ENCODE measurements around the gene OR13C5. TPM values are rescaled to one million over a fixed set of nuclear protein-coding genes. Genes with fewer than 3 reads are reported as not detected.
"Not testable (repeated sequence)": the region's sequence is repeated elsewhere in the genome, so short reads cannot be mapped to it uniquely, and the experiment has no call there.

OR13C5 gene
- not detected for polyA plus RNA-seq
- long read RNA-seq, donor 1 = 0 reads
- long read RNA-seq, donor 2 = 0 reads
- long read RNA-seq, donor 3 = 0 reads
- long read RNA-seq, donor 4 = 0 reads
- long read RNA-seq, donor 5 = 0 reads
- long read RNA-seq, donor 6 = 0 reads
- long read RNA-seq, donor 7 = 0 reads
- long read RNA-seq, donor 8 = 0 reads
- long read RNA-seq, donor 9 = 0 reads
- long read RNA-seq, donor 10 = 0 reads

GRCh38 chr9:104599313-104599712 lies at the start of gene OR13C5:
TSS of gene OR13C5 (minus strand) at chr9:104599413. CDS start at chr9:104599413, 0 bp downstream.
- H3K36me3 ChIP-seq (ENCODE audit: control insufficient read depth in 3 of 3, insufficient read depth in 2 of 3, low read depth in 1 of 3, low read length in 3 of 3) = not testable (repeated sequence)

GRCh38 chr9:104635456-104635855 lies 36.2 kb upstream of the OR13C5 start:
- Histone ChIP-seq H3K4me3 (ENCODE audit: low read depth in 1 of 3, low read length in 3 of 3) (no peak overlapping the region), H3K27ac (ENCODE audit: low read depth in 1 of 3, low read length in 2 of 3) (no peak overlapping the region), H3K9me3 (ENCODE audit: control insufficient read depth in 2 of 2, insufficient read depth in 1 of 2, low read depth in 1 of 2, low read length in 1 of 2) (peaks cover 0 to 21% of the 10 kb centered on the region in 2 donors), H3K4me1 (ENCODE audit: control insufficient read depth in 3 of 3, insufficient read depth in 2 of 3, low read depth in 1 of 3, low read length in 2 of 3) (no peaks in the 10 kb centered on the region), H3K27me3 (ENCODE audit: control insufficient read depth in 3 of 3, insufficient read depth in 3 of 3, low read length in 3 of 3) (no peaks in the 10 kb centered on the region), H3K36me3 (ENCODE audit: control insufficient read depth in 3 of 3, insufficient read depth in 2 of 3, low read depth in 1 of 3, low read length in 3 of 3) (no peaks in the 10 kb centered on the region)
- no peak for DNase-seq
- no peak for FAIRE-seq

More at GRCh38 chr9:104599313-104599712, at the start of gene OR13C5:
- DNase-seq; H3K4me3 ChIP-seq (ENCODE audit: low read depth in 1 of 3, low read length in 3 of 3); H3K4me1 ChIP-seq (ENCODE audit: control insufficient read depth in 3 of 3, insufficient read depth in 2 of 3, low read depth in 1 of 3, low read length in 2 of 3); H3K9me3 ChIP-seq (ENCODE audit: control insufficient read depth in 2 of 2, insufficient read depth in 1 of 2, low read depth in 1 of 2, low read length in 1 of 2); H3K27ac ChIP-seq (ENCODE audit: low read depth in 1 of 3, low read length in 2 of 3); FAIRE-seq; H3K27me3 ChIP-seq (ENCODE audit: control insufficient read depth in 3 of 3, insufficient read depth in 3 of 3, low read length in 3 of 3): not testable (repeated sequence)

DNA sequence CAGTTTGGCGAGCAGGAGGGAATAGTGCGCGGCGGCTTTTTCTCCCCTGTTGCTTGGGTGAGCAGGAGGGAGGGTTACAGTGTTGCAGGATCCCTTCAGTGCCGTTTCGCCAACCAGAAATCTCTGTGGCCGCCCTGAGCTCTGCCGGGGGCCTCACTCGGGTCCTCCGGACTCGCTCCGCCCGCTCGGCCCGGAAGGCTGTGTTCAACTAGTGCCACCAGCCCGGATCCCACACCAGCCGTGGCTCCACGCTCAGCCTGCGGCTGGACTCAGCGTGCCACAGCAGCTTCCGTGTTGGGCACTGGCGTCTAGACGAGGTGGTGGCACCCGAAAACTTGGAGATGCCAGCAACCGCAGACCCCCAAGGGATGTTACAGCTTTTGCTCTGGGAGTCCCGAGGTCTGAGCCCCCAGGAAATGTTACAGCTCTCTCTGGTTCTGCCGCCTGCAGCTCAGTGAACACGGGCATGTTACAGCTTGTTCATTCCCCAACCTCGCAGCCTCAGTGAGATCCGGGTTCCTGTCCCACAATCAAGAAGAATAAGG lies 34.8 kb upstream of the OR13C5 start:
- Histone ChIP-seq H3K36me3 (ENCODE audit: control insufficient read depth in 3 of 3, insufficient read depth in 2 of 3, low read depth in 1 of 3, low read length in 3 of 3) (no peaks in the 10 kb centered on the region), H3K27me3 (ENCODE audit: control insufficient read depth in 3 of 3, insufficient read depth in 3 of 3, low read length in 3 of 3) (no peaks in the 10 kb centered on the region), H3K4me3 (ENCODE audit: low read depth in 1 of 3, low read length in 3 of 3) (no peak overlapping the region), H3K9me3 (ENCODE audit: control insufficient read depth in 2 of 2, insufficient read depth in 1 of 2, low read depth in 1 of 2, low read length in 1 of 2) (peaks cover 0 to 21% of the 10 kb centered on the region in 2 donors), H3K4me1 (ENCODE audit: control insufficient read depth in 3 of 3, insufficient read depth in 2 of 3, low read depth in 1 of 3, low read length in 2 of 3) (no peaks in the 10 kb centered on the region), H3K27ac (ENCODE audit: low read depth in 1 of 3, low read length in 2 of 3) (no peak overlapping the region)
- DNase-seq (no peak), FAIRE-seq (no peak)
- 93 to 95% (median 94%) methylated on average over 30 of the region's 30 CpGs for WGBS, 3 donors

GRCh38 chr9:104625964-104626363 lies 26.8 kb upstream of the OR13C5 start:
- H3K27me3 ChIP-seq (ENCODE audit: control insufficient read depth in 3 of 3, insufficient read depth in 3 of 3, low read length in 3 of 3); DNase-seq; FAIRE-seq: not testable (repeated sequence)

DNA sequence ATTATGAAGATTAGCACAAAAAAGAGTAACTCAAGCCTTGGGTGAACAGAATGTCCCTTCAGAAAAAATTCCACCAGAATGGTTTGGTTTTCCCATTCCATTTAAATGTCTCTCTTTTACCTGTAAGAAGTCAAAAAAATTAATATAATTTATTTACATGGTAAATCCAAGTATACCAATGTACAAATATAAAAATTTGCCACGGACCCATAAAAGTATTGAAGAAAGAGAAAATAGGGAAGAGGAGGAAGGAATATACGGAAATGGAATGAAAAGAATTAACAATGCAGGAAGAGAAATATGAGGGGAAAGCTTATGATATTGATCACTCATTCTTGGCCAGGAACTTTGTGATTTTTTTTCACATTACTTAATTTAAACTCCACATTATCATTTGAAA lies 18.9 kb upstream of the OR13C5 start, which contains the start of gene OR13C9:
OR13C9 (minus strand) TSS at position 101 of the 400 bp plus-strand sequence; CDS start at position 101, 0 bp downstream.
- no peak within 1 kb of the TSS for H3K4me3 ChIP-seq (ENCODE audit: low read depth in 1 of 3, low read length in 3 of 3)
- FAIRE-seq = no peak
- H3K36me3 ChIP-seq (ENCODE audit: control insufficient read depth in 3 of 3, insufficient read depth in 2 of 3, low read depth in 1 of 3, low read length in 3 of 3) = no peaks in the 10 kb centered on the region
- no peak for DNase-seq
- H3K9me3 ChIP-seq (ENCODE audit: control insufficient read depth in 2 of 2, insufficient read depth in 1 of 2, low read depth in 1 of 2, low read length in 1 of 2) = no peaks in the 10 kb centered on the region
- no peaks in the 10 kb centered on the region for H3K27me3 ChIP-seq (ENCODE audit: control insufficient read depth in 3 of 3, insufficient read depth in 3 of 3, low read length in 3 of 3)
- H3K4me1 ChIP-seq (ENCODE audit: control insufficient read depth in 3 of 3, insufficient read depth in 2 of 3, low read depth in 1 of 3, low read length in 2 of 3) = no peaks in the 10 kb centered on the region
- whole genome bisulfite sequencing, 3 donors = 66 to 82% (median 74%) methylated on average over 2 of the region's 2 CpGs
- H3K27ac ChIP-seq (ENCODE audit: low read depth in 1 of 3, low read length in 2 of 3) = no peak within 1 kb of the TSS

More at GRCh38 chr9:104625964-104626363, 26.8 kb upstream of the OR13C5 start:
- not testable (repeated sequence) for H3K9me3 ChIP-seq (ENCODE audit: control insufficient read depth in 2 of 2, insufficient read depth in 1 of 2, low read depth in 1 of 2, low read length in 1 of 2); H3K27ac ChIP-seq (ENCODE audit: low read depth in 1 of 3, low read length in 2 of 3); H3K4me3 ChIP-seq (ENCODE audit: low read depth in 1 of 3, low read length in 3 of 3); H3K4me1 ChIP-seq (ENCODE audit: control insufficient read depth in 3 of 3, insufficient read depth in 2 of 3, low read depth in 1 of 3, low read length in 2 of 3); H3K36me3 ChIP-seq (ENCODE audit: control insufficient read depth in 3 of 3, insufficient read depth in 2 of 3, low read depth in 1 of 3, low read length in 3 of 3)

GRCh38 chr9:104617418-104617817 lies 18.2 kb upstream of the OR13C5 start:
- H3K4me1 ChIP-seq (ENCODE audit: control insufficient read depth in 3 of 3, insufficient read depth in 2 of 3, low read depth in 1 of 3, low read length in 2 of 3) = no peaks in the 10 kb centered on the region
- H3K27ac ChIP-seq (ENCODE audit: low read depth in 1 of 3, low read length in 2 of 3) = no peak overlapping the region
- FAIRE-seq = no peak
- H3K36me3 ChIP-seq (ENCODE audit: control insufficient read depth in 3 of 3, insufficient read depth in 2 of 3, low read depth in 1 of 3, low read length in 3 of 3) = no peaks in the 10 kb centered on the region
- no peak overlapping the region for H3K4me3 ChIP-seq (ENCODE audit: low read depth in 1 of 3, low read length in 3 of 3)
- no peaks in the 10 kb centered on the region for H3K9me3 ChIP-seq (ENCODE audit: control insufficient read depth in 2 of 2, insufficient read depth in 1 of 2, low read depth in 1 of 2, low read length in 1 of 2)
- no peak for DNase-seq
- H3K27me3 ChIP-seq (ENCODE audit: control insufficient read depth in 3 of 3, insufficient read depth in 3 of 3, low read length in 3 of 3) = no peaks in the 10 kb centered on the region

DNA sequence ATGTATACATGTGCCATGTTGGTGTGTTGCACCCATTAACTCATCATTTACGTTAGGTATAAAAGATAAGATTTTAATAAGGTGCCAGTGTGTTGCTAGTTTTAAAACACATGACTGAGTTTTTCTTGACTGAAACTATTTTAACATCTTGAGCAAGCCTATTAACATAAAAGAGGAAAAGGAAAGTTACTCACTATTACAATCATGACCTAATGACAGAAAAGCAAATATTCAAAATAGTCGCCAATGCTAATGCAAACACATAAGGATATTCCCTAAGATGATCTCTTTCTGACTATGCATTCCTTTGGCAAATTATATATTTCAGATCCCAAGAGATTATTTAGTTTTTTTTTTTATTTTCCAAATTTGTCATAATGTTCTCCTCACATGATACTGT lies 12.0 kb upstream of the OR13C5 start:
- DNase-seq = no peak
- H3K27ac ChIP-seq (ENCODE audit: low read depth in 1 of 3, low read length in 2 of 3) = no peak overlapping the region
- H3K9me3 ChIP-seq (ENCODE audit: control insufficient read depth in 2 of 2, insufficient read depth in 1 of 2, low read depth in 1 of 2, low read length in 1 of 2) = no peaks in the 10 kb centered on the region
- WGBS, 3 donors = 33 to 79% (median 59%) methylated on average over 2 of the region's 2 CpGs
- no peak for FAIRE-seq
- H3K27me3 ChIP-seq (ENCODE audit: control insufficient read depth in 3 of 3, insufficient read depth in 3 of 3, low read length in 3 of 3) = no peaks in the 10 kb centered on the region
- no peaks in the 10 kb centered on the region for H3K36me3 ChIP-seq (ENCODE audit: control insufficient read depth in 3 of 3, insufficient read depth in 2 of 3, low read depth in 1 of 3, low read length in 3 of 3)
- H3K4me1 ChIP-seq (ENCODE audit: control insufficient read depth in 3 of 3, insufficient read depth in 2 of 3, low read depth in 1 of 3, low read length in 2 of 3) = no peaks in the 10 kb centered on the region
- H3K4me3 ChIP-seq (ENCODE audit: low read depth in 1 of 3, low read length in 3 of 3) = no peak overlapping the region

- Histone ChIP-seq H3K9me3 (ENCODE audit: control insufficient read depth in 2 of 2, insufficient read depth in 1 of 2, low read depth in 1 of 2, low read length in 1 of 2) (no peaks in the 10 kb centered on the region), H3K36me3 (ENCODE audit: control insufficient read depth in 3 of 3, insufficient read depth in 2 of 3, low read depth in 1 of 3, low read length in 3 of 3) (no peaks in the 10 kb centered on the region), H3K4me3 (ENCODE audit: low read depth in 1 of 3, low read length in 3 of 3) (no peak overlapping the region), H3K27ac (ENCODE audit: low read depth in 1 of 3, low read length in 2 of 3) (no peak overlapping the region), H3K4me1 (ENCODE audit: control insufficient read depth in 3 of 3, insufficient read depth in 2 of 3, low read depth in 1 of 3, low read length in 2 of 3) (no peaks in the 10 kb centered on the region), H3K27me3 (ENCODE audit: control insufficient read depth in 3 of 3, insufficient read depth in 3 of 3, low read length in 3 of 3) (no peaks in the 10 kb centered on the region)
- DNase-seq (no peak), FAIRE-seq (no peak)
- 26 to 42% (median 39%) methylated on average over 1 of the region's 1 CpG for WGBS, 3 donors
These were observed 9.1 kb upstream of the OR13C5 start for GRCh38 chr9:104608336-104608735.

DNA sequence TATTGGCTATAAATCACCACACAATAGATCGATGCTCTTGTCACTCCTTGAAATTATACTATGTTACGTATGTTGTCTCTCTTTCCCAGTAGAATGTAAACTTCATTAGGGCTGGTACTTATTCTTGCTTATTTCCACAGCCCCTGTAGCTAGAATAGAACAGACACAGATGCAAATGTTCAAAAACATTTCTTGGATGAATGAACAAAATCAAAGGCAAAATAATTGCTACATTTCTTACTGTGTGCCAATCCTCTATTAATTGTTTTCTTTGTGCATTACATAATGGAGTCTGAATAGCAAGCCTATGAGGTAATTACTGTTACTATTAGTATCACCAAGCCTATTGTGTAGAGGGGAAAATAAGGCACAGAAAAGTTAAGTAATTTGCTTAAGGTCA lies 6.9 kb upstream of the OR13C5 start:
- Histone ChIP-seq H3K9me3 (ENCODE audit: control insufficient read depth in 2 of 2, insufficient read depth in 1 of 2, low read depth in 1 of 2, low read length in 1 of 2) (no peaks in the 10 kb centered on the region), H3K27me3 (ENCODE audit: control insufficient read depth in 3 of 3, insufficient read depth in 3 of 3, low read length in 3 of 3) (no peaks in the 10 kb centered on the region), H3K4me3 (ENCODE audit: low read depth in 1 of 3, low read length in 3 of 3) (no peak overlapping the region), H3K4me1 (ENCODE audit: control insufficient read depth in 3 of 3, insufficient read depth in 2 of 3, low read depth in 1 of 3, low read length in 2 of 3) (no peaks in the 10 kb centered on the region), H3K27ac (ENCODE audit: low read depth in 1 of 3, low read length in 2 of 3) (no peak overlapping the region), H3K36me3 (ENCODE audit: control insufficient read depth in 3 of 3, insufficient read depth in 2 of 3, low read depth in 1 of 3, low read length in 3 of 3) (no peaks in the 10 kb centered on the region)
- DNase-seq (no peak), FAIRE-seq (no peak)
- 69 to 81% (median 72%) methylated on average over 2 of the region's 2 CpGs for whole genome bisulfite sequencing, 3 donors

All from small intestine (tissue), 16 donors.